Parathyroid adenoma (tissue), 2 donors: ENCODE measurements around the gene CDX1.

ENCODE experiments used
- H2AFZ ChIP-seq: fragments of 300-600 bp; sonication (generic); one replicate; pipeline ENCODE4 v1.7.0; 2017; ENCODE audit warnings: antibody characterized with exemption, mild to moderate bottlenecking
- H3K27ac ChIP-seq: fragments of 300-600 bp; sonication (generic); one replicate; pipeline ENCODE4 v1.7.0; 2017
- H3K27me3 ChIP-seq: fragments of 300-600 bp; sonication (generic); one replicate; pipeline ENCODE4 v1.7.0; 2017; ENCODE audit warnings: low read length; ENCODE audit not compliant: control insufficient read depth, insufficient read depth
- H3K36me3 ChIP-seq: fragments of 300-600 bp; sonication (generic); one replicate; pipeline ENCODE4 v1.7.0; 2017; ENCODE audit warnings: low read length; ENCODE audit not compliant: control insufficient read depth, insufficient read depth
- H3K4me1 ChIP-seq: fragments of 300-600 bp; sonication (generic); one replicate; pipeline ENCODE4 v1.7.0; 2017; ENCODE audit warnings: control low read depth
- H3K4me2 ChIP-seq: fragments of 300-600 bp; sonication (generic); one replicate; pipeline ENCODE4 v1.7.0; 2017; ENCODE audit warnings: low read length
- H3K4me3 ChIP-seq: fragments of 300-600 bp; sonication (generic); one replicate; pipeline ENCODE4 v1.7.0; 2017; ENCODE audit warnings: low read depth, low read length
- H3K79me2 ChIP-seq: fragments of 300-600 bp; sonication (generic); one replicate; pipeline ENCODE4 v1.7.0; 2017; ENCODE audit warnings: control low read depth
- H3K9ac ChIP-seq: fragments of 300-600 bp; sonication (generic); one replicate; pipeline ENCODE4 v1.7.0; 2017; ENCODE audit warnings: mild to moderate bottlenecking
- H3K9me3 ChIP-seq: fragments of 300-600 bp; sonication (generic); one replicate; pipeline ENCODE4 v1.7.0; 2017; ENCODE audit warnings: low read length; ENCODE audit not compliant: control insufficient read depth
- CTCF ChIP-seq: fragments of 300-600 bp; sonication (generic); IDR thresholded peaks from one replicate; pipeline ENCODE4 v1.7.0; 2017; ENCODE audit warnings: antibody characterized with exemption, mild to moderate bottlenecking
- donor health status: primary hyperparathyroidism.

The CDX1 gene

GRCh38 chr5:150195736-150196485 is 29.3 kb downstream of the CDX1 start:
- no peaks in the 10 kb centered on the region for H3K36me3 ChIP-seq
- H3K79me2 ChIP-seq, result no peaks in the 10 kb centered on the region
- H3K4me2 ChIP-seq, result no peak overlapping the region
- H3K9ac ChIP-seq, result no peak overlapping the region
- no peak overlapping the region for H3K4me3 ChIP-seq
- H3K9me3 ChIP-seq, result no peaks in the 10 kb centered on the region
- TF ChIP-seq CTCF, result no peak
- no peak overlapping the region for H3K27ac ChIP-seq
- H3K4me1 ChIP-seq, result no peaks in the 10 kb centered on the region
- no peaks in the 10 kb centered on the region for H3K27me3 ChIP-seq
- H2AFZ ChIP-seq, result no peak overlapping the region

- no peaks in the 10 kb centered on the region for H3K27me3 ChIP-seq
- H3K4me2 ChIP-seq, result no peak overlapping the region
- no peaks in the 10 kb centered on the region for H3K36me3 ChIP-seq
- no peak overlapping the region for H3K4me3 ChIP-seq
- no peak overlapping the region for H3K27ac ChIP-seq
- H3K9me3 ChIP-seq, result no peaks in the 10 kb centered on the region
- no peak for TF ChIP-seq CTCF
- no peaks in the 10 kb centered on the region for H3K4me1 ChIP-seq
- no peaks in the 10 kb centered on the region for H3K79me2 ChIP-seq
- no peak overlapping the region for H2AFZ ChIP-seq
- H3K9ac ChIP-seq, result no peak overlapping the region
Measured at GRCh38 chr5:150196514-150196913, 29.9 kb downstream of the CDX1 start.

- H3K4me3 ChIP-seq, result no peak overlapping the region
- H3K4me1 ChIP-seq, result no peaks in the 10 kb centered on the region
- no peak for TF ChIP-seq CTCF
- H3K9ac ChIP-seq, result no peak overlapping the region
- no peak overlapping the region for H3K4me2 ChIP-seq
- no peaks in the 10 kb centered on the region for H3K9me3 ChIP-seq
- no peaks in the 10 kb centered on the region for H3K79me2 ChIP-seq
- H3K36me3 ChIP-seq, result no peaks in the 10 kb centered on the region
- no peak overlapping the region for H2AFZ ChIP-seq
- no peak overlapping the region for H3K27ac ChIP-seq
- H3K27me3 ChIP-seq, result no peaks in the 10 kb centered on the region
Measured at GRCh38 chr5:150196986-150197385, 30.4 kb downstream of the CDX1 start.

- Histone ChIP-seq H3K9ac (no peak overlapping the region), H3K27ac (no peak overlapping the region), H3K9me3 (no peaks in the 10 kb centered on the region), H3K79me2 (no peaks in the 10 kb centered on the region), H3K4me3 (no peak overlapping the region), H3K4me2 (no peak overlapping the region), H3K4me1 (no peaks in the 10 kb centered on the region), H3K36me3 (no peaks in the 10 kb centered on the region), H3K27me3 (no peaks in the 10 kb centered on the region), H2AFZ (no peak overlapping the region)
- no peak for TF ChIP-seq CTCF
Measured at GRCh38 chr5:150197476-150197875, 30.9 kb downstream of the CDX1 start.

- H3K4me2 ChIP-seq, result no peak overlapping the region
- H3K9ac ChIP-seq, result no peak overlapping the region
- no peaks in the 10 kb centered on the region for H3K27me3 ChIP-seq
- H3K4me3 ChIP-seq, result no peak overlapping the region
- H3K9me3 ChIP-seq, result no peaks in the 10 kb centered on the region
- no peak for TF ChIP-seq CTCF
- no peaks in the 10 kb centered on the region for H3K36me3 ChIP-seq
- no peak overlapping the region for H3K27ac ChIP-seq
- no peak overlapping the region for H2AFZ ChIP-seq
- no peaks in the 10 kb centered on the region for H3K79me2 ChIP-seq
- H3K4me1 ChIP-seq, result no peaks in the 10 kb centered on the region
Measured at GRCh38 chr5:150202501-150202900, 35.9 kb downstream of the CDX1 start.
